Measurements from ENCODE around the gene RDX. TPM values are rescaled to one million over a fixed set of nuclear protein-coding genes. Genes with fewer than 3 reads are reported as not detected.

The RDX gene
- total RNA-seq, 1 experiment from 2014 or later, result 86.6 TPM

DNA sequence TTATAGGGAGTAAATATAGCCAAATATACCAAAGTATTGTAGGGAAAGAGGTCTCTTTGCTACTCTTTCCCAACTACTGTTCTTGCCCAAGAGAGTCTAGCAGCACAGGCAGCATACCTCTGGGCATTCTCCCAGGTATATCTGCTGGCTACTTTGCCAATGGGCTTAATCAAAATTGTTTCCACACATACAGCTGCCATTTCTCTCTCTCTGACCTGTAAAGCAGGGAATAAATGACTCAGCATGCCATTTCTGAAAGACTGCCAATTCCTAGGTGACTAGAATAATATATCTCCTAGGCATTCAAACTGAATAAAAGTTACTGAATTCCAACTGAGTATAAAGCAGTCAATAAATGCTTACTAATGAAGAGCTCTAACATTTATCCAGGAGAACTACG lies 44.6 kb downstream of the RDX start:
- no peaks in the 10 kb centered on the region for H3K23me2 ChIP-seq (ENCODE audit: insufficient read length, low read depth, low read length, poor library complexity, severe bottlenecking)
- no CpG with 5 or more reads among the region's 1 CpG for WGBS (ENCODE audit: extremely low coverage, insufficient read length, low lambda C conversion rate)

More for the DNA sequence above, 44.6 kb downstream of the RDX start:
- H3K23ac ChIP-seq (ENCODE audit: insufficient read length, low read depth, low read length), result no peak overlapping the region
- H3K27me3 ChIP-seq (ENCODE audit: insufficient read depth, low read length), result no peaks in the 10 kb centered on the region
- H3K27me3 Mint-ChIP-seq (ENCODE audit: low read depth), result no peaks in the 10 kb centered on the region
- no peak overlapping the region; a peak in 1 of 7 replicates for H3K27ac Mint-ChIP-seq
- no peak overlapping the region for H2BK15ac ChIP-seq (ENCODE audit: low read depth, low read length)
- no peak overlapping the region for H3K4ac ChIP-seq (ENCODE audit: low read depth, low read length)
- H4K5ac ChIP-seq (ENCODE audit: insufficient read length, low read depth, low read length), result no peak overlapping the region
- no peak overlapping the region for H2BK5ac ChIP-seq (ENCODE audit: insufficient read length, low read length)
- H3K4me1 ChIP-seq (ENCODE audit: insufficient read depth, low read length), result no peaks in the 10 kb centered on the region
- H3K14ac ChIP-seq (ENCODE audit: insufficient read depth, low read length), result no peak overlapping the region
- H2AFZ ChIP-seq (ENCODE audit: low read length), result no peak overlapping the region
- no peak overlapping the region for H3K9ac ChIP-seq (ENCODE audit: extremely low read depth, insufficient read length, low read length)
- DNase-seq, result no peak
- H3K79me1 ChIP-seq (ENCODE audit: insufficient read depth, low read depth, low read length, poor library complexity, severe bottlenecking), result no peaks in the 10 kb centered on the region
- no peaks in the 10 kb centered on the region for H3K9me3 Mint-ChIP-seq
- no peaks in the 10 kb centered on the region for H3K9me3 ChIP-seq (ENCODE audit: control insufficient read depth, low read depth, low read length)
- H3K4me3 Mint-ChIP-seq, result no peak overlapping the region
- H2BK12ac ChIP-seq (ENCODE audit: insufficient read length, low read depth, low read length), result no peak overlapping the region
- TF ChIP-seq CTCF (conservative IDR thresholded peaks at IDR 0.05), result no peak
- no peak overlapping the region for H3K56ac ChIP-seq (ENCODE audit: insufficient read length, low read depth, low read length)
- no peaks in the 10 kb centered on the region for H3K4me1 Mint-ChIP-seq
- no peaks in the 10 kb centered on the region for H4K20me1 ChIP-seq (ENCODE audit: control insufficient read depth, insufficient read depth, insufficient read length)
- H2AK5ac ChIP-seq (ENCODE audit: insufficient read length, low read length), result no peak overlapping the region
- peaks cover 9 to 47% (median 42%) of the 10 kb centered on the region in 3 experiments; a peak in 6 of 7 replicates for H3K36me3 Mint-ChIP-seq (ENCODE audit: insufficient read depth in 1 of 3, low read depth in 3 of 3)
- no peak overlapping the region for H3T11ph ChIP-seq (ENCODE audit: low read length)
- H3K18ac ChIP-seq (ENCODE audit: insufficient read length, low read depth, low read length), result no peak overlapping the region
- no peak overlapping the region for H3K27ac ChIP-seq (ENCODE audit: insufficient read length, low read depth, low read length)
- H4K8ac ChIP-seq (replicated peaks; ENCODE audit: insufficient read length, low read depth, low read length), result no peak overlapping the region
- H2BK120ac ChIP-seq (ENCODE audit: low read depth, low read length, poor library complexity, severe bottlenecking), result no peak overlapping the region
- no peak overlapping the region for H4K91ac ChIP-seq (ENCODE audit: insufficient read length, low read depth, low read length)
- H3K4me2 ChIP-seq (ENCODE audit: insufficient read depth, insufficient read length, low read length), result no peak overlapping the region
- H2BK20ac ChIP-seq (ENCODE audit: low read depth, low read length, poor library complexity, severe bottlenecking), result no peak overlapping the region
- no peaks in the 10 kb centered on the region for H3K79me2 ChIP-seq (ENCODE audit: insufficient read depth, low read length)

Measured in H9 (cell line).